GM12875 (cell line): Measurements from ENCODE around the gene ZBTB43.

Experiments
- H3K4me3 ChIP-seq: one replicate; pipeline ENCODE4 v1.5.1; 2011; ENCODE audit warnings: low read depth, low read length, control low read depth
- CTCF ChIP-seq: IDR thresholded peaks from 2 replicates; pipeline ENCODE4 v1.5.1; 2011; ENCODE audit warnings: low read depth, mild to moderate bottlenecking, control low read depth, inconsistent platforms, low read length, moderate library complexity, borderline replicate concordance; ENCODE audit not compliant: insufficient read depth

ZBTB43 gene

GRCh38 chr9:126829035-126829434 is 24.2 kb downstream of the ZBTB43 start:
- no peak for TF ChIP-seq CTCF
- no peak overlapping the region for H3K4me3 ChIP-seq

- no peak for TF ChIP-seq CTCF
Observed at GRCh38 chr9:126830827-126831226, 26.0 kb downstream of the ZBTB43 start.

GRCh38 chr9:126832440-126832839 is 27.6 kb downstream of the ZBTB43 start:
- no peak overlapping the region for H3K4me3 ChIP-seq
- TF ChIP-seq CTCF = no peak

More at GRCh38 chr9:126830827-126831226, 26.0 kb downstream of the ZBTB43 start:
- no peak overlapping the region for H3K4me3 ChIP-seq

GRCh38 chr9:126833020-126833419 is 28.2 kb downstream of the ZBTB43 start:
- TF ChIP-seq CTCF = no peak
- H3K4me3 ChIP-seq = no peak overlapping the region

GRCh38 chr9:126833710-126834345 is 29.0 kb downstream of the ZBTB43 start:
- no peak for TF ChIP-seq CTCF
- H3K4me3 ChIP-seq = no peak overlapping the region

- H3K4me3 ChIP-seq = no peak overlapping the region
- TF ChIP-seq CTCF = no peak
Observed at GRCh38 chr9:126834672-126835071, 29.8 kb downstream of the ZBTB43 start.

GRCh38 chr9:126836216-126836615 is 31.4 kb downstream of the ZBTB43 start:
- H3K4me3 ChIP-seq = no peak overlapping the region
- no peak for TF ChIP-seq CTCF
